WTC11 (cell line): ENCODE data around the gene TVP23C. TPM values are rescaled to one million over a fixed set of nuclear protein-coding genes. Genes with fewer than 3 reads are reported as not detected.

Experiments
- ATAC-seq: fragments of 200-7000 bp; cut with Tn5 transposase; 2 replicates; pipeline ENCODE4 v1.10.0; 2021; ENCODE audit warnings: mild to moderate bottlenecking, moderate library complexity
- CTCF ChIA-PET: fragments of 300-600 bp; sonication (Branson Sonifier 250); formaldehyde crosslinking; loops from one replicate; lab custom pipeline; 2021; ENCODE audit warnings: antibody characterized with exemption; lab: Charles Lee
- POLR2A ChIA-PET: fragments of 350-600 bp; sonication (Branson Sonifier 250); formaldehyde crosslinking; loops from one replicate; lab custom pipeline; 2021; ENCODE audit warnings: antibody characterized with exemption; lab: Charles Lee
- DNase-seq: peaks from one replicate; pipeline ENCODE4 v3.0.0; 2021; ENCODE audit warnings: low spot score
- H3K27ac Mint-ChIP-seq: 2 replicates; pipeline ENCODE4 v1.8.0; 2021; ENCODE audit warnings: mixed read lengths
- H3K27me3 Mint-ChIP-seq: 2 replicates; pipeline ENCODE4 v1.8.0; 2021; ENCODE audit warnings: low read depth, mild to moderate bottlenecking, moderate library complexity, mixed read lengths
- H3K36me3 Mint-ChIP-seq: 2 replicates; pipeline ENCODE4 v1.8.0; 2021; ENCODE audit warnings: mixed read lengths
- H3K4me1 Mint-ChIP-seq: 2 replicates; pipeline ENCODE4 v1.8.0; 2022; ENCODE audit warnings: mixed read lengths
- H3K4me3 Mint-ChIP-seq: 2 replicates; pipeline ENCODE4 v1.8.0; 2021; ENCODE audit warnings: mild to moderate bottlenecking, moderate library complexity, mixed read lengths
- H3K9me3 Mint-ChIP-seq: 2 replicates; pipeline ENCODE4 v1.8.0; 2021; ENCODE audit warnings: mixed read lengths
- CREB1 ChIP-seq: sonication (generic); formaldehyde crosslinking; IDR thresholded peaks from 2 replicates; pipeline ENCODE4 v1.8.0; 2023; ENCODE audit warnings: mild to moderate bottlenecking, missing genetic modification reagents
- ETV6 ChIP-seq: sonication (generic); formaldehyde crosslinking; IDR thresholded peaks from 2 replicates; pipeline ENCODE4 v1.8.1; 2022; ENCODE audit warnings: mild to moderate bottlenecking, missing genetic modification reagents
- FOXJ3 ChIP-seq: sonication (generic); formaldehyde crosslinking; IDR thresholded peaks from 2 replicates; pipeline ENCODE4 v1.9.0; 2021; ENCODE audit warnings: missing genetic modification reagents, mild to moderate bottlenecking, borderline replicate concordance
- NFYB ChIP-seq: sonication (generic); formaldehyde crosslinking; conservative IDR thresholded peaks from 2 replicates; pipeline ENCODE4 v1.8.0; 2022; ENCODE audit warnings: low read depth, missing genetic modification reagents
- ZNF219 ChIP-seq: sonication (generic); formaldehyde crosslinking; IDR thresholded peaks from 2 replicates; pipeline ENCODE4 v1.8.0; 2023; ENCODE audit warnings: missing genetic modification reagents, mild to moderate bottlenecking, borderline replicate concordance
- total RNA-seq: library from RNA; stranded (reverse); gene quantifications from 3 replicates; pipeline ENCODE4 v1.2.3, GENCODE V29; 2021
- TF ChIP-seq, protein P1 (sequence below): sonication (generic); formaldehyde crosslinking; IDR thresholded peaks from 2 replicates; pipeline ENCODE4 v1.8.0; 2023; ENCODE audit warnings: missing genetic modification reagents, mild to moderate bottlenecking, borderline replicate concordance
- TF ChIP-seq, protein P2 (sequence below): sonication (generic); formaldehyde crosslinking; IDR thresholded peaks from 2 replicates; pipeline ENCODE4 v1.8.0; 2023; ENCODE audit warnings: mild to moderate bottlenecking, missing genetic modification reagents
- TF ChIP-seq, protein P3 (sequence below): fragments of 200-600 bp; IDR thresholded peaks from 2 replicates; pipeline ENCODE4 v1.8.0; 2022; ENCODE audit warnings: antibody characterized with exemption
- TF ChIP-seq, protein P4 (sequence below): fragments of 250-450 bp; sonication (Bioruptor Pico); IDR thresholded peaks from 2 replicates; pipeline ENCODE4 v1.9.0; 2021; ENCODE audit warnings: mild to moderate bottlenecking, borderline replicate concordance
- TF ChIP-seq, protein P5 (sequence below): sonication (generic); formaldehyde crosslinking; IDR thresholded peaks from 2 replicates; pipeline ENCODE4 v1.8.0; 2022; ENCODE audit warnings: mild to moderate bottlenecking, missing genetic modification reagents

Gene TVP23C
- total RNA-seq, 1 experiment from 2014 or later = 16.9 TPM

DNA sequence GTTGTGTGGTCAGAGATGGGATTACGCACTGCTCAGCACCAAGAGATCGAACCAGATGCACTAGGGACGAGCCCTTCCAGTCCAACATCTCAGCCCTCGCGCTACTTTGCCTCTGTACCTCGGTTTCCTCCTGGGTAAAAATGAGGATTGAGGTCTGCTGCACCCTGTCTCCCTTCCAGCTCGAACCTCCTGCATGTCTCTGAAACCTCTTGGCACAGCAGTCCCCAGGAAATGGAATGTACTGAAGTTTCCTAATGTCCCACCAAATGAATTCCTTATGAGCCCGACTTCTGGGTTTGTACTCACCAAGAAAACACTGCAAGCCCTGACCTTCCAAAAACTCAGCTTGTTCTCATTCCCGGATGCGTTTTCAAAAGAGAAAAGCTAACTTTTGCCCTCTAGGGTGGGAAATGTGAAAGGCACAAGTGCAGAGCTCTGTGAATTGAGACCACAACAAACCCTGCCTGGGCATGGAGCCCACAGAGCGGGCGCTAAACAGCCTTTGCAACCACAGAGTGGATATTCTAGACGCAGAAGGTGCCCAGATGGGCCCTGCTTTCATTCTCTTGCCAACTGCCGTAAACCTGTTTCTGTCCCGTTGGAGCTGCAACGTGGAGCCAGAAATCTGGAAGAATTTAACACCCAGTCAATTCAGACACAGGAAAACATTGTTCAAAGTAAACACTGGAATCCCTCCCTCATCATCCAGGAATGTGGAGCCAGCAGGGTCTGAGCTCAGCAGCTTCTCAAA lies 106.1 kb downstream of the TVP23C start (continued):
- TF ChIP-seq, protein P1, sequence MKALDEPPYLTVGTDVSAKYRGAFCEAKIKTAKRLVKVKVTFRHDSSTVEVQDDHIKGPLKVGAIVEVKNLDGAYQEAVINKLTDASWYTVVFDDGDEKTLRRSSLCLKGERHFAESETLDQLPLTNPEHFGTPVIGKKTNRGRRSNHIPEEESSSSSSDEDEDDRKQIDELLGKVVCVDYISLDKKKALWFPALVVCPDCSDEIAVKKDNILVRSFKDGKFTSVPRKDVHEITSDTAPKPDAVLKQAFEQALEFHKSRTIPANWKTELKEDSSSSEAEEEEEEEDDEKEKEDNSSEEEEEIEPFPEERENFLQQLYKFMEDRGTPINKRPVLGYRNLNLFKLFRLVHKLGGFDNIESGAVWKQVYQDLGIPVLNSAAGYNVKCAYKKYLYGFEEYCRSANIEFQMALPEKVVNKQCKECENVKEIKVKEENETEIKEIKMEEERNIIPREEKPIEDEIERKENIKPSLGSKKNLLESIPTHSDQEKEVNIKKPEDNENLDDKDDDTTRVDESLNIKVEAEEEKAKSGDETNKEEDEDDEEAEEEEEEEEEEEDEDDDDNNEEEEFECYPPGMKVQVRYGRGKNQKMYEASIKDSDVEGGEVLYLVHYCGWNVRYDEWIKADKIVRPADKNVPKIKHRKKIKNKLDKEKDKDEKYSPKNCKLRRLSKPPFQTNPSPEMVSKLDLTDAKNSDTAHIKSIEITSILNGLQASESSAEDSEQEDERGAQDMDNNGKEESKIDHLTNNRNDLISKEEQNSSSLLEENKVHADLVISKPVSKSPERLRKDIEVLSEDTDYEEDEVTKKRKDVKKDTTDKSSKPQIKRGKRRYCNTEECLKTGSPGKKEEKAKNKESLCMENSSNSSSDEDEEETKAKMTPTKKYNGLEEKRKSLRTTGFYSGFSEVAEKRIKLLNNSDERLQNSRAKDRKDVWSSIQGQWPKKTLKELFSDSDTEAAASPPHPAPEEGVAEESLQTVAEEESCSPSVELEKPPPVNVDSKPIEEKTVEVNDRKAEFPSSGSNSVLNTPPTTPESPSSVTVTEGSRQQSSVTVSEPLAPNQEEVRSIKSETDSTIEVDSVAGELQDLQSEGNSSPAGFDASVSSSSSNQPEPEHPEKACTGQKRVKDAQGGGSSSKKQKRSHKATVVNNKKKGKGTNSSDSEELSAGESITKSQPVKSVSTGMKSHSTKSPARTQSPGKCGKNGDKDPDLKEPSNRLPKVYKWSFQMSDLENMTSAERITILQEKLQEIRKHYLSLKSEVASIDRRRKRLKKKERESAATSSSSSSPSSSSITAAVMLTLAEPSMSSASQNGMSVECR (CRISPR knock-in tag) = no peak

DNA sequence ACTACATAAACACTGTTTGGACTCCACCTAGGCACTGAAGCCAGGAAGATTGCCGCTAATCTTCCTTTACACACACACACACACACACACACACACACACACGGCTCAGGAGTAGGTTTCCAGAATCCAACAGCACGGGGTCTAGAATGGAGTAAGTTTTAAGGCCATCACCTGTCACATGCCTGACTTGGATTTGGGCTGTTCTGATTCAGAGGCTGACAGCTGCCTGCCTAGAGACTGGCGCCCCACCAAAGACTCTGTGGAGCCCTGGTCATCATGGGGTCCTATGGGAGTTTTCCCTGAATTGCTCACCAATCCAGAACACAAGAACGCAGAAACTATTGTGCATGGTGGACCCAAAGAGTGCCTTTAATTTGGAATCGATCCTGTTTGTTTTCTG lies 106.8 kb downstream of the TVP23C start:
- no peak for DNase-seq
- no peak overlapping the region for H3K4me3 Mint-ChIP-seq
- no peaks in the 10 kb centered on the region for H3K27me3 Mint-ChIP-seq
- H3K36me3 Mint-ChIP-seq = peaks cover 23% of the 10 kb centered on the region
- ChIA-PET CTCF (interaction anchor here (1.8 to 2.5 kb wide), 2 partner anchors 19 to 46 kb away, joined by 8 to 19 read pairs; no protein-coding TSS in a partner anchor), POLR2A (interaction anchor here (1.2 kb wide), 1 partner anchor 47 kb away, joined by 5 read pairs; no protein-coding TSS in a partner anchor)
- H3K4me1 Mint-ChIP-seq = no peaks in the 10 kb centered on the region
- no peak overlapping the region for H3K27ac Mint-ChIP-seq
- H3K9me3 Mint-ChIP-seq = peaks cover 14% of the 10 kb centered on the region
- TF ChIP-seq CREB1 = no peak
- TF ChIP-seq, protein P2, sequence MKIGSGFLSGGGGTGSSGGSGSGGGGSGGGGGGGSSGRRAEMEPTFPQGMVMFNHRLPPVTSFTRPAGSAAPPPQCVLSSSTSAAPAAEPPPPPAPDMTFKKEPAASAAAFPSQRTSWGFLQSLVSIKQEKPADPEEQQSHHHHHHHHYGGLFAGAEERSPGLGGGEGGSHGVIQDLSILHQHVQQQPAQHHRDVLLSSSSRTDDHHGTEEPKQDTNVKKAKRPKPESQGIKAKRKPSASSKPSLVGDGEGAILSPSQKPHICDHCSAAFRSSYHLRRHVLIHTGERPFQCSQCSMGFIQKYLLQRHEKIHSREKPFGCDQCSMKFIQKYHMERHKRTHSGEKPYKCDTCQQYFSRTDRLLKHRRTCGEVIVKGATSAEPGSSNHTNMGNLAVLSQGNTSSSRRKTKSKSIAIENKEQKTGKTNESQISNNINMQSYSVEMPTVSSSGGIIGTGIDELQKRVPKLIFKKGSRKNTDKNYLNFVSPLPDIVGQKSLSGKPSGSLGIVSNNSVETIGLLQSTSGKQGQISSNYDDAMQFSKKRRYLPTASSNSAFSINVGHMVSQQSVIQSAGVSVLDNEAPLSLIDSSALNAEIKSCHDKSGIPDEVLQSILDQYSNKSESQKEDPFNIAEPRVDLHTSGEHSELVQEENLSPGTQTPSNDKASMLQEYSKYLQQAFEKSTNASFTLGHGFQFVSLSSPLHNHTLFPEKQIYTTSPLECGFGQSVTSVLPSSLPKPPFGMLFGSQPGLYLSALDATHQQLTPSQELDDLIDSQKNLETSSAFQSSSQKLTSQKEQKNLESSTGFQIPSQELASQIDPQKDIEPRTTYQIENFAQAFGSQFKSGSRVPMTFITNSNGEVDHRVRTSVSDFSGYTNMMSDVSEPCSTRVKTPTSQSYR (CRISPR knock-in tag) = no peak
- TF ChIP-seq, protein P3, sequence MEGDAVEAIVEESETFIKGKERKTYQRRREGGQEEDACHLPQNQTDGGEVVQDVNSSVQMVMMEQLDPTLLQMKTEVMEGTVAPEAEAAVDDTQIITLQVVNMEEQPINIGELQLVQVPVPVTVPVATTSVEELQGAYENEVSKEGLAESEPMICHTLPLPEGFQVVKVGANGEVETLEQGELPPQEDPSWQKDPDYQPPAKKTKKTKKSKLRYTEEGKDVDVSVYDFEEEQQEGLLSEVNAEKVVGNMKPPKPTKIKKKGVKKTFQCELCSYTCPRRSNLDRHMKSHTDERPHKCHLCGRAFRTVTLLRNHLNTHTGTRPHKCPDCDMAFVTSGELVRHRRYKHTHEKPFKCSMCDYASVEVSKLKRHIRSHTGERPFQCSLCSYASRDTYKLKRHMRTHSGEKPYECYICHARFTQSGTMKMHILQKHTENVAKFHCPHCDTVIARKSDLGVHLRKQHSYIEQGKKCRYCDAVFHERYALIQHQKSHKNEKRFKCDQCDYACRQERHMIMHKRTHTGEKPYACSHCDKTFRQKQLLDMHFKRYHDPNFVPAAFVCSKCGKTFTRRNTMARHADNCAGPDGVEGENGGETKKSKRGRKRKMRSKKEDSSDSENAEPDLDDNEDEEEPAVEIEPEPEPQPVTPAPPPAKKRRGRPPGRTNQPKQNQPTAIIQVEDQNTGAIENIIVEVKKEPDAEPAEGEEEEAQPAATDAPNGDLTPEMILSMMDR = no peak
- no peak for TF ChIP-seq ZNF219 (CRISPR knock-in tag)
- no peak for TF ChIP-seq FOXJ3 (CRISPR knock-in tag)
- no peak for ATAC-seq

DNA sequence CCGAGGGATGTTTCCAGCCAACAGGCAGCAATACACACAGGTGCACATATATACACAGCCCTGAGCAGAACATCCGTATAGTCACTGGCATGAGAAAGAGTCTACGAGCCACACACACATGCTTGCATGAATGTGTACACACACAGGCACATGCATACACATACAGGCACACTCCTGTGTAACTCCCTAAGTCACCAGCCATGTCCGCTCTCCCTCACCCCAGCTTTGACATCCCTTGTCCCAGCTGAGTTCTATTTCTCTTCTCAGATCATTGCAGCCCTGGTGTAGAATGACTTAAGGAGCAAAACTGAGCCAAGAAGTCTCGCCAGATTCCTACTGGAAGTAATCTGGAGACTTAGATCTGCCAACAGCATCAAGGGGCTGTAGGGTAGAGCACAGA lies 108.9 kb downstream of the TVP23C start:
- no peak for ATAC-seq
- no peak for DNase-seq
- ChIA-PET CTCF (no interaction called here), POLR2A (no interaction called here)
- no peak overlapping the region for H3K4me3 Mint-ChIP-seq
- H3K27me3 Mint-ChIP-seq = no peaks in the 10 kb centered on the region
- no peak for TF ChIP-seq NFYB (CRISPR knock-in tag)
- TF ChIP-seq, protein P4, sequence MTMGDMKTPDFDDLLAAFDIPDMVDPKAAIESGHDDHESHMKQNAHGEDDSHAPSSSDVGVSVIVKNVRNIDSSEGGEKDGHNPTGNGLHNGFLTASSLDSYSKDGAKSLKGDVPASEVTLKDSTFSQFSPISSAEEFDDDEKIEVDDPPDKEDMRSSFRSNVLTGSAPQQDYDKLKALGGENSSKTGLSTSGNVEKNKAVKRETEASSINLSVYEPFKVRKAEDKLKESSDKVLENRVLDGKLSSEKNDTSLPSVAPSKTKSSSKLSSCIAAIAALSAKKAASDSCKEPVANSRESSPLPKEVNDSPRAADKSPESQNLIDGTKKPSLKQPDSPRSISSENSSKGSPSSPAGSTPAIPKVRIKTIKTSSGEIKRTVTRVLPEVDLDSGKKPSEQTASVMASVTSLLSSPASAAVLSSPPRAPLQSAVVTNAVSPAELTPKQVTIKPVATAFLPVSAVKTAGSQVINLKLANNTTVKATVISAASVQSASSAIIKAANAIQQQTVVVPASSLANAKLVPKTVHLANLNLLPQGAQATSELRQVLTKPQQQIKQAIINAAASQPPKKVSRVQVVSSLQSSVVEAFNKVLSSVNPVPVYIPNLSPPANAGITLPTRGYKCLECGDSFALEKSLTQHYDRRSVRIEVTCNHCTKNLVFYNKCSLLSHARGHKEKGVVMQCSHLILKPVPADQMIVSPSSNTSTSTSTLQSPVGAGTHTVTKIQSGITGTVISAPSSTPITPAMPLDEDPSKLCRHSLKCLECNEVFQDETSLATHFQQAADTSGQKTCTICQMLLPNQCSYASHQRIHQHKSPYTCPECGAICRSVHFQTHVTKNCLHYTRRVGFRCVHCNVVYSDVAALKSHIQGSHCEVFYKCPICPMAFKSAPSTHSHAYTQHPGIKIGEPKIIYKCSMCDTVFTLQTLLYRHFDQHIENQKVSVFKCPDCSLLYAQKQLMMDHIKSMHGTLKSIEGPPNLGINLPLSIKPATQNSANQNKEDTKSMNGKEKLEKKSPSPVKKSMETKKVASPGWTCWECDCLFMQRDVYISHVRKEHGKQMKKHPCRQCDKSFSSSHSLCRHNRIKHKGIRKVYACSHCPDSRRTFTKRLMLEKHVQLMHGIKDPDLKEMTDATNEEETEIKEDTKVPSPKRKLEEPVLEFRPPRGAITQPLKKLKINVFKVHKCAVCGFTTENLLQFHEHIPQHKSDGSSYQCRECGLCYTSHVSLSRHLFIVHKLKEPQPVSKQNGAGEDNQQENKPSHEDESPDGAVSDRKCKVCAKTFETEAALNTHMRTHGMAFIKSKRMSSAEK (CRISPR knock-in tag) = no peak
- TF ChIP-seq, protein P5, sequence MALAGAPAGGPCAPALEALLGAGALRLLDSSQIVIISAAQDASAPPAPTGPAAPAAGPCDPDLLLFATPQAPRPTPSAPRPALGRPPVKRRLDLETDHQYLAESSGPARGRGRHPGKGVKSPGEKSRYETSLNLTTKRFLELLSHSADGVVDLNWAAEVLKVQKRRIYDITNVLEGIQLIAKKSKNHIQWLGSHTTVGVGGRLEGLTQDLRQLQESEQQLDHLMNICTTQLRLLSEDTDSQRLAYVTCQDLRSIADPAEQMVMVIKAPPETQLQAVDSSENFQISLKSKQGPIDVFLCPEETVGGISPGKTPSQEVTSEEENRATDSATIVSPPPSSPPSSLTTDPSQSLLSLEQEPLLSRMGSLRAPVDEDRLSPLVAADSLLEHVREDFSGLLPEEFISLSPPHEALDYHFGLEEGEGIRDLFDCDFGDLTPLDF (CRISPR knock-in tag) = no peak
- TF ChIP-seq ETV6 = no peak
- no peaks in the 10 kb centered on the region for H3K4me1 Mint-ChIP-seq
- peaks cover 23% of the 10 kb centered on the region for H3K36me3 Mint-ChIP-seq
- H3K27ac Mint-ChIP-seq = no peak overlapping the region
- peaks cover 14% of the 10 kb centered on the region for H3K9me3 Mint-ChIP-seq
